Kidney epithelial cell (primary cell): ENCODE measurements around the gene ITGB1. TPM values are rescaled to one million over a fixed set of nuclear protein-coding genes. Genes with fewer than 3 reads are reported as not detected.

ENCODE experiments used
- DNase-seq: peaks from one replicate; pipeline ENCODE4 v3.0.0-alpha.2; 2010; ENCODE audit warnings: low read depth
- H3K27me3 ChIP-seq: 2 replicates; pipeline ENCODE4 v1.6.0; 2011; ENCODE audit warnings: low read length; ENCODE audit not compliant: control insufficient read depth, insufficient read depth
- H3K36me3 ChIP-seq: 2 replicates; pipeline ENCODE4 v1.5.1; 2011; ENCODE audit warnings: low read length; ENCODE audit not compliant: control insufficient read depth, insufficient read depth
- H3K4me3 ChIP-seq: 2 replicates; pipeline ENCODE4 v1.5.1; 2011; ENCODE audit warnings: low read depth, mild to moderate bottlenecking, control low read depth, low read length
- total RNA-seq: library from RNA; depleted of rRNA; stranded (reverse); fragments of >200 nt; gene quantifications from 2 replicates; pipeline ENCODE4 v1.2.3, GENCODE V29; 2015
- TF ChIP-seq, protein P1 (sequence below): IDR thresholded peaks from 2 replicates; pipeline ENCODE4 v1.5.1; 2011; ENCODE audit warnings: mild to moderate bottlenecking, moderate library complexity, low read length, control low read depth, inconsistent platforms; ENCODE audit not compliant: insufficient read depth, poor library complexity, severe bottlenecking

Gene ITGB1
- total RNA-seq, 1 donor from 2014 or later, result 2,227 TPM

DNA sequence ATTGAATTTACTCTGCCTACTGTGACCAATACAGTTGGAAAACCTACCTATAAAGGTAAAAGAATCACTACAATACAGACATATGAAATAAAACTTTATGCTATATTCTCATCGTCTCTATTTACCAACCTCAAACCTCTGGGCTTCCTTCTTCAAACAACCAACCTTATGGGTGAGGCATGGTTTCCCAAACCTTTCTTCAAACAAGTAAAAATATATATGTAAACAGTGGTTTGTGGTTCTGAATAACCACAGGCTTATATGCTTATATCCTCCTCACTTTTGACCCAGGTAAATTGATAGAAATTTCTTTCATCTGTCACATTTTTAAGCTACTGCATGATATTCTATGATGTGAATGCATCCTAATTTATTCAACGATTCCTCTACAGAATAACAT is 103.6 kb downstream of the ITGB1 start:
- Histone ChIP-seq H3K36me3 (no peaks in the 10 kb centered on the region), H3K4me3 (no peak overlapping the region), H3K27me3 (no peaks in the 10 kb centered on the region)
- TF ChIP-seq, protein P1, sequence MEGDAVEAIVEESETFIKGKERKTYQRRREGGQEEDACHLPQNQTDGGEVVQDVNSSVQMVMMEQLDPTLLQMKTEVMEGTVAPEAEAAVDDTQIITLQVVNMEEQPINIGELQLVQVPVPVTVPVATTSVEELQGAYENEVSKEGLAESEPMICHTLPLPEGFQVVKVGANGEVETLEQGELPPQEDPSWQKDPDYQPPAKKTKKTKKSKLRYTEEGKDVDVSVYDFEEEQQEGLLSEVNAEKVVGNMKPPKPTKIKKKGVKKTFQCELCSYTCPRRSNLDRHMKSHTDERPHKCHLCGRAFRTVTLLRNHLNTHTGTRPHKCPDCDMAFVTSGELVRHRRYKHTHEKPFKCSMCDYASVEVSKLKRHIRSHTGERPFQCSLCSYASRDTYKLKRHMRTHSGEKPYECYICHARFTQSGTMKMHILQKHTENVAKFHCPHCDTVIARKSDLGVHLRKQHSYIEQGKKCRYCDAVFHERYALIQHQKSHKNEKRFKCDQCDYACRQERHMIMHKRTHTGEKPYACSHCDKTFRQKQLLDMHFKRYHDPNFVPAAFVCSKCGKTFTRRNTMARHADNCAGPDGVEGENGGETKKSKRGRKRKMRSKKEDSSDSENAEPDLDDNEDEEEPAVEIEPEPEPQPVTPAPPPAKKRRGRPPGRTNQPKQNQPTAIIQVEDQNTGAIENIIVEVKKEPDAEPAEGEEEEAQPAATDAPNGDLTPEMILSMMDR, result no peak
- DNase-seq, result no peak

GRCh38 chr10:32851301-32851700 is 106.7 kb downstream of the ITGB1 start:
- Histone ChIP-seq H3K36me3 (no peaks in the 10 kb centered on the region), H3K4me3 (no peak overlapping the region), H3K27me3 (no peaks in the 10 kb centered on the region)
- TF ChIP-seq, protein P1, result no peak
- DNase-seq, result no peak
